ENCODE measurements around the gene IRX2. TPM values are rescaled to one million over a fixed set of nuclear protein-coding genes. Genes with fewer than 3 reads are reported as not detected.

The IRX2 gene
- total and polyA plus RNA-seq, 9 donors = 0.04 to 0.46 (median 0.15) TPM; not detected in 4

DNA sequence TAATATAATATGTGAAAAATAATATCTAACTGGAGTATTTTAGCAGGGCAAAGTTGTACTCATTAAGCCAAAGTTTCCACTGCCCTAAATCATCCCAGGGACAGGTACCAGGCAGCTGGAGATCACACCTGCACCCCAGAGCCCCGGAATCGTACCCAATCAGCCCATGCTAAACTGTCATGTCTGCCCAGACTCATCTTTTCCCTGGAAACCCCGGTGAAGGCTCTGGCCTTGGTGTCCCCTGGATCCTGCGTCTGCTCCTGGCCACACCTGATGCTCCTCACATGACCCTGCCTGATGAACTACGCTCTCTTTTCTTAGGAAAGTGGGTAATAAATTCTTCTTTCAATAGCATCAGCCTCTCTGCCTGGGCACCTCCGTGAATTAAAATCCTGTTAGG lies 15.6 kb upstream of the IRX2 start:
- H3K4me1 ChIP-seq (ENCODE audit: insufficient read depth) = no peaks in the 10 kb centered on the region
- H3K36me3 ChIP-seq = no peaks in the 10 kb centered on the region
- H3K4me3 ChIP-seq = no peak overlapping the region
- 61 to 66% (median 64%) methylated on average over 6 of the region's 6 CpGs for WGBS, 3 donors
- TF ChIP-seq POLR2A (IDR thresholded peaks at IDR 0.05) = no peak
- TF ChIP-seq, protein P1, sequence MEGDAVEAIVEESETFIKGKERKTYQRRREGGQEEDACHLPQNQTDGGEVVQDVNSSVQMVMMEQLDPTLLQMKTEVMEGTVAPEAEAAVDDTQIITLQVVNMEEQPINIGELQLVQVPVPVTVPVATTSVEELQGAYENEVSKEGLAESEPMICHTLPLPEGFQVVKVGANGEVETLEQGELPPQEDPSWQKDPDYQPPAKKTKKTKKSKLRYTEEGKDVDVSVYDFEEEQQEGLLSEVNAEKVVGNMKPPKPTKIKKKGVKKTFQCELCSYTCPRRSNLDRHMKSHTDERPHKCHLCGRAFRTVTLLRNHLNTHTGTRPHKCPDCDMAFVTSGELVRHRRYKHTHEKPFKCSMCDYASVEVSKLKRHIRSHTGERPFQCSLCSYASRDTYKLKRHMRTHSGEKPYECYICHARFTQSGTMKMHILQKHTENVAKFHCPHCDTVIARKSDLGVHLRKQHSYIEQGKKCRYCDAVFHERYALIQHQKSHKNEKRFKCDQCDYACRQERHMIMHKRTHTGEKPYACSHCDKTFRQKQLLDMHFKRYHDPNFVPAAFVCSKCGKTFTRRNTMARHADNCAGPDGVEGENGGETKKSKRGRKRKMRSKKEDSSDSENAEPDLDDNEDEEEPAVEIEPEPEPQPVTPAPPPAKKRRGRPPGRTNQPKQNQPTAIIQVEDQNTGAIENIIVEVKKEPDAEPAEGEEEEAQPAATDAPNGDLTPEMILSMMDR (IDR thresholded peaks at IDR 0.05) = no peak
- no peak for TF ChIP-seq EP300 (IDR thresholded peaks at IDR 0.05)
- intact Hi-C loops (cut with DNase I) = no loop called here
- H3K27me3 ChIP-seq = no peaks in the 10 kb centered on the region
- H3K27ac ChIP-seq = no peak overlapping the region
- peaks cover 0 to 4% of the 10 kb centered on the region in 2 donors for H3K9me3 ChIP-seq
- no peak for DNase-seq

DNA sequence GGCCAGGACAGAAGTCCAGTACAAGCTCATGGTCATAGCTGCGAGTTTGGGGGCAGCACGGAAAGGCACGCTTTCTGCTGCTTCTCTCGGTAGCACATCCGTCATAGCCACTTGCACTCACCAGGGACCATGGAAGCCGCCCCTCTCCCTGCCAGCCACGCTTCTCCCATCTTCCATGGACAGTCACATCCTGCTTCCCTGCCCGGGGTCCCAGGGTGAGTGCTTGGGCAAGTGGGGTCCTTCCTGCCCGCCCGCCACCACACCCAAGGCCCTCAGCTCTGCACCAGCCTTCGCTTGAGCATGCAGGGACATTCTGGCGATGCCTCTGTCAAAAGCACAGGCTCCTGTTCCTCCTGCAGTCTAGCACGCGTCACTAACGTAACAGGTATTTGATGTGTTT lies 13.1 kb upstream of the IRX2 start:
- Histone ChIP-seq H3K9me3 (peaks cover 0 to 4% of the 10 kb centered on the region in 2 donors), H3K27me3 (no peaks in the 10 kb centered on the region), H3K4me1 (ENCODE audit: insufficient read depth) (no peaks in the 10 kb centered on the region), H3K36me3 (no peaks in the 10 kb centered on the region), H3K4me3 (no peak overlapping the region), H3K27ac (no peak overlapping the region)
- WGBS, 3 donors = 74 to 91% (median 80%) methylated on average over 15 of the region's 15 CpGs
- intact Hi-C loops (cut with DNase I) = no loop called here
- TF ChIP-seq EP300 (IDR thresholded peaks at IDR 0.05) (no peak), POLR2A (IDR thresholded peaks at IDR 0.05) (no peak)
- TF ChIP-seq, protein P1 (IDR thresholded peaks at IDR 0.05) = no peak
- DNase-seq = no peak

DNA sequence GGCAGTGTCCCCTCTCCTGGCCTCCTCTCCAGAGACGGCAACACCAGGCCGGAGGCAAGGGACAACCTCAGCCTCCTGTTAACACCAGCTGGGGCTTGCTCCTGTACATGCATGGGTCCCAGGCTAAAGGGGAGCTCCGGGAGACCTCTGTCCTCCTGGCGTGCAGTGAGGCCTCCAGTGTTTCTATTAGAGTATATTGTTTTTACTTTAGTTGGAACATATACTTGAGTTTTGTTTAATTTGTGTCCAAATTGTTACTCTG lies 12.0 kb upstream of the IRX2 start:
- Histone ChIP-seq H3K4me3 (no peak overlapping the region), H3K27ac (no peak overlapping the region), H3K9me3 (peaks cover 0 to 4% of the 10 kb centered on the region in 2 donors), H3K27me3 (no peaks in the 10 kb centered on the region), H3K36me3 (no peaks in the 10 kb centered on the region), H3K4me1 (ENCODE audit: insufficient read depth) (no peaks in the 10 kb centered on the region)
- intact Hi-C loops (cut with DNase I) = no loop called here
- no peak for DNase-seq
- TF ChIP-seq, protein P1 (IDR thresholded peaks at IDR 0.05) = no peak
- TF ChIP-seq EP300 (IDR thresholded peaks at IDR 0.05) = no peak
- TF ChIP-seq POLR2A (IDR thresholded peaks at IDR 0.05) = no peak
- WGBS, 3 donors = 77 to 82% (median 78%) methylated on average over 4 of the region's 4 CpGs

DNA sequence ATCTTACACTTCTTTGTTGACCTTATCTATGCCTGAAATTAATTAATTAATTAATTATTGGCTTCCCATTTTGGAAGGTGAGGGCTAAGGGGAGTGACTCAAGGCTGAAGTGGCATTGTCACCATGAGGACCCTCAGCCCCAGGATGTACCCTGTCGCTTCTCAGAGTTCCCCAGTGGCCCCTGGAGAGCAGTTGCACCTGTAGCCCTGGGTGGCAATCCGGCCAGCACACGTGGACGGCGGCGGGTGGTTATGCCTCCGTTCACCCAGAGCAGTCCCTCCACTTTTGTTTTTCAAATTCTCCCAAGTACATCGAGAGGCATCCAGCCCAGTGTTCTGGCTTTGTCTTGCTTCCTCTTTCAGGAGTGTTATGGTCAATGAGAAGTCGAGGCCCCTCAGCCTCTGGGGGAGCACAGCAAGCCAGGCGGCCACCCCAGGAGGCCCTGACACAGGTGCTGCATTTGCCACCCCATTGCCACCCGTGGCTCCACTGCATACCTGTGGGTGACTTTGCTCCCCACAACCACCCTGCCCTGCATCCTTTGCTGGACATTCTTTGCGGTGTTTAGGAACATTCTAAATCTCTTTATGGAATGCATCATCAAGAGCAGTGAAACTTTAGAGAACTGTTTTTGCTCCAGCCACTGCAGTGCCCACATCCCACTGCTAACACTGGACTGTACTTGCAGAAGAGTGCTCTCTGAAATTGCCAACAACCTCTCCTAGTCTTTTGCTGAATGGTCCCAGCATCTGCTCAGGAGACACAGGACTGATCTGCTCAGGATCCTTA lies 11.5 kb upstream of the IRX2 start:
- TF ChIP-seq POLR2A (IDR thresholded peaks at IDR 0.05) = no peak
- TF ChIP-seq, protein P1 (IDR thresholded peaks at IDR 0.05) = no peak
- TF ChIP-seq EP300 (IDR thresholded peaks at IDR 0.05) = no peak
- no peaks in the 10 kb centered on the region for H3K36me3 ChIP-seq
- no peaks in the 10 kb centered on the region for H3K4me1 ChIP-seq (ENCODE audit: insufficient read depth)
- 66 to 69% (median 68%) methylated on average over 12 of the region's 12 CpGs for WGBS, 3 donors
- H3K27ac ChIP-seq = no peak overlapping the region
- no peak for DNase-seq
- no peaks in the 10 kb centered on the region for H3K27me3 ChIP-seq
- H3K4me3 ChIP-seq = no peak overlapping the region
- peaks cover 0 to 4% of the 10 kb centered on the region in 2 donors for H3K9me3 ChIP-seq
- intact Hi-C loops (cut with DNase I) = no loop called here

All from ovary (tissue), 9 donors.